Measurements from ENCODE around the gene ARHGAP44. TPM values are rescaled to one million over a fixed set of nuclear protein-coding genes. Genes with fewer than 3 reads are reported as not detected.
A peak's percentile ranks its signal among the peaks of the same experiment; 100 is the strongest.

The ARHGAP44 gene
- total and polyA plus RNA-seq, 2 of the 13 experiments (the other 11 are each of a cell fraction or from before 2014, with no cell fraction given), result 0.79 to 3.1 TPM

GRCh38 chr17:13017655-13018459 lies 228.6 kb downstream of the ARHGAP44 start, which contains the start of gene ELAC2 (continued):
- TF ChIP-seq ZNF407 (CRISPR knock-in tag; IDR thresholded peaks at IDR 0.05; ENCODE audit: not compliant biosample characterization) (peak; percentile 41), ZBTB8A (CRISPR knock-in tag; IDR thresholded peaks at IDR 0.05; ENCODE audit: borderline replicate concordance, low read depth) (no peak), ZNF768 (CRISPR knock-in tag; IDR thresholded peaks at IDR 0.05) (peak; percentile 29; the same call in 1 of the 2 replicates), LCORL (IDR thresholded peaks at IDR 0.05) (no peak), LCORL (CRISPR knock-in tag; IDR thresholded peaks at IDR 0.05) (peak; percentile 62; the same call in 1 of the 2 replicates), POLR2A (IDR thresholded peaks at IDR 0.05; ENCODE audit: insufficient read depth in 1 of 2, low read depth in 2 of 2, low read length in 2 of 2) (peak; percentile 72 to 83), ZNF775 (CRISPR knock-in tag; IDR thresholded peaks at IDR 0.05; ENCODE audit: borderline replicate concordance) (no peak), ATF2 (CRISPR knock-in tag; IDR thresholded peaks at IDR 0.05) (no peak), ZNF501 (CRISPR knock-in tag; IDR thresholded peaks at IDR 0.05) (peak; percentile 84), ZNF644 (CRISPR knock-in tag; IDR thresholded peaks at IDR 0.05; ENCODE audit: low read depth) (no peak)
- TF ChIP-seq, protein P1, sequence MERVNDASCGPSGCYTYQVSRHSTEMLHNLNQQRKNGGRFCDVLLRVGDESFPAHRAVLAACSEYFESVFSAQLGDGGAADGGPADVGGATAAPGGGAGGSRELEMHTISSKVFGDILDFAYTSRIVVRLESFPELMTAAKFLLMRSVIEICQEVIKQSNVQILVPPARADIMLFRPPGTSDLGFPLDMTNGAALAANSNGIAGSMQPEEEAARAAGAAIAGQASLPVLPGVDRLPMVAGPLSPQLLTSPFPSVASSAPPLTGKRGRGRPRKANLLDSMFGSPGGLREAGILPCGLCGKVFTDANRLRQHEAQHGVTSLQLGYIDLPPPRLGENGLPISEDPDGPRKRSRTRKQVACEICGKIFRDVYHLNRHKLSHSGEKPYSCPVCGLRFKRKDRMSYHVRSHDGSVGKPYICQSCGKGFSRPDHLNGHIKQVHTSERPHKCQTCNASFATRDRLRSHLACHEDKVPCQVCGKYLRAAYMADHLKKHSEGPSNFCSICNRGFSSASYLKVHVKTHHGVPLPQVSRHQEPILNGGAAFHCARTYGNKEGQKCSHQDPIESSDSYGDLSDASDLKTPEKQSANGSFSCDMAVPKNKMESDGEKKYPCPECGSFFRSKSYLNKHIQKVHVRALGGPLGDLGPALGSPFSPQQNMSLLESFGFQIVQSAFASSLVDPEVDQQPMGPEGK (CRISPR knock-in tag; IDR thresholded peaks at IDR 0.05), result no peak
- TF ChIP-seq, protein P2, sequence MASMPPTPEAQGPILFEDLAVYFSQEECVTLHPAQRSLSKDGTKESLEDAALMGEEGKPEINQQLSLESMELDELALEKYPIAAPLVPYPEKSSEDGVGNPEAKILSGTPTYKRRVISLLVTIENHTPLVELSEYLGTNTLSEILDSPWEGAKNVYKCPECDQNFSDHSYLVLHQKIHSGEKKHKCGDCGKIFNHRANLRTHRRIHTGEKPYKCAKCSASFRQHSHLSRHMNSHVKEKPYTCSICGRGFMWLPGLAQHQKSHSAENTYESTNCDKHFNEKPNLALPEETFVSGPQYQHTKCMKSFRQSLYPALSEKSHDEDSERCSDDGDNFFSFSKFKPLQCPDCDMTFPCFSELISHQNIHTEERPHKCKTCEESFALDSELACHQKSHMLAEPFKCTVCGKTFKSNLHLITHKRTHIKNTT (CRISPR knock-in tag; IDR thresholded peaks at IDR 0.05), result no peak

All from HepG2 (cell line).